CD4-positive, alpha-beta T cell (primary cell): ENCODE results near the gene TOMM7. TPM values are rescaled to one million over a fixed set of nuclear protein-coding genes. Genes with fewer than 3 reads are reported as not detected.

Experiments used
- ATAC-seq: fragments of 200-7000 bp; cut with Tn5 transposase; one replicate; pipeline ENCODE4 v1.10.0; 2022; ENCODE audit warnings: mild to moderate bottlenecking; ENCODE audit not compliant: poor library complexity
- CTCF ChIA-PET: fragments of 350-600 bp; sonication (Branson Sonifier 250); formaldehyde crosslinking; loops from one replicate; lab custom pipeline; 2021; ENCODE audit warnings: antibody characterized with exemption, inconsistent platforms; lab: Charles Lee
- POLR2A ChIA-PET: fragments of 350-600 bp; sonication (Branson Sonifier 250); formaldehyde crosslinking; loops from one replicate; lab custom pipeline; 2021; ENCODE audit warnings: antibody characterized with exemption, inconsistent platforms; lab: Charles Lee
- DNase-seq, 14 experiments: peaks; one replicate each; pipeline ENCODE4 v3.0.0-alpha.2; 2013 to 2020; ENCODE audit warnings: mixed read lengths in 2 of 14
- H3K27ac ChIP-seq, 2 donors: one replicate each; pipeline versions ENCODE4 v1.5.1 to v1.7.0; 2013; ENCODE audit warnings: low read length in 2 of 2, low read depth in 1 of 2, mild to moderate bottlenecking in 1 of 2
- H3K27me3 ChIP-seq, 2 experiments: 1 replicate in 1 of 2; 2 replicates in 1 of 2; pipeline versions ENCODE4 v1.6.1 to v1.7.0; 2013; ENCODE audit warnings: low read length in 2 of 2, control low read depth in 1 of 2, mild to moderate bottlenecking in 1 of 2, moderate library complexity in 1 of 2; ENCODE audit not compliant: insufficient read depth in 2 of 2, control insufficient read depth in 1 of 2
- H3K36me3 ChIP-seq: one replicate; pipeline ENCODE4 v1.6.1; 2013; ENCODE audit warnings: low read length, control low read depth; ENCODE audit not compliant: insufficient read depth
- H3K4me1 ChIP-seq: one replicate; pipeline ENCODE4 v1.6.1; 2013; ENCODE audit warnings: low read length, control low read depth; ENCODE audit not compliant: insufficient read depth
- H3K4me3 ChIP-seq: one replicate; pipeline ENCODE4 v1.5.1; 2013; ENCODE audit warnings: mild to moderate bottlenecking, low read length, moderate library complexity
- H3K9me3 ChIP-seq, 2 experiments: 1 replicate in 1 of 2; 2 replicates in 1 of 2; pipeline versions ENCODE4 v1.6.1 to v1.7.0; 2013; ENCODE audit warnings: low read length in 2 of 2, mild to moderate bottlenecking in 2 of 2, control low read depth in 1 of 2, moderate library complexity in 1 of 2; ENCODE audit not compliant: control insufficient read depth in 1 of 2, insufficient read depth in 1 of 2
- H3K27ac Mint-ChIP-seq: one replicate; pipeline ENCODE4 v1.8.0; 2020; ENCODE audit warnings: mixed read lengths
- H3K27me3 Mint-ChIP-seq: one replicate; pipeline ENCODE4 v1.8.0; 2021; ENCODE audit warnings: mixed read lengths
- H3K36me3 Mint-ChIP-seq: one replicate; pipeline ENCODE4 v1.8.0; 2021; ENCODE audit warnings: low read depth, mixed read lengths
- H3K4me1 Mint-ChIP-seq: one replicate; pipeline ENCODE4 v1.8.0; 2021; ENCODE audit warnings: low read depth, mixed read lengths
- H3K4me3 Mint-ChIP-seq: one replicate; pipeline ENCODE4 v1.8.0; 2020; ENCODE audit warnings: mild to moderate bottlenecking, mixed read lengths
- H3K9me3 Mint-ChIP-seq: one replicate; pipeline ENCODE4 v1.8.0; 2020; ENCODE audit warnings: mixed read lengths
- intact Hi-C, 2 experiments: fragments of 100-400 bp; cut with DNase I in 1 of 2; cut with micrococcal nuclease in 1 of 2; formaldehyde crosslinking; loops; one replicate each; pipeline versions ENCODE4 v1.15.1 to v1.9.0; 2023 to 2025; cut with DNase I, micrococcal nuclease
- total RNA-seq, 174 experiments: library from RNA in 2 of 174; stranded (reverse) in 2 of 174; gene quantifications; one replicate each; pipeline ENCODE4 v1.2.3 and lab custom pipeline; 2021 to 2026
- TF ChIP-seq, protein P1 (sequence below): fragments of 200-600 bp; IDR thresholded peaks from one replicate; pipeline ENCODE4 v1.8.0; 2022; ENCODE audit warnings: antibody characterized with exemption, mild to moderate bottlenecking

Gene TOMM7
- total RNA-seq, 2 experiments from 2014 or later, result 503 to 549 TPM

DNA sequence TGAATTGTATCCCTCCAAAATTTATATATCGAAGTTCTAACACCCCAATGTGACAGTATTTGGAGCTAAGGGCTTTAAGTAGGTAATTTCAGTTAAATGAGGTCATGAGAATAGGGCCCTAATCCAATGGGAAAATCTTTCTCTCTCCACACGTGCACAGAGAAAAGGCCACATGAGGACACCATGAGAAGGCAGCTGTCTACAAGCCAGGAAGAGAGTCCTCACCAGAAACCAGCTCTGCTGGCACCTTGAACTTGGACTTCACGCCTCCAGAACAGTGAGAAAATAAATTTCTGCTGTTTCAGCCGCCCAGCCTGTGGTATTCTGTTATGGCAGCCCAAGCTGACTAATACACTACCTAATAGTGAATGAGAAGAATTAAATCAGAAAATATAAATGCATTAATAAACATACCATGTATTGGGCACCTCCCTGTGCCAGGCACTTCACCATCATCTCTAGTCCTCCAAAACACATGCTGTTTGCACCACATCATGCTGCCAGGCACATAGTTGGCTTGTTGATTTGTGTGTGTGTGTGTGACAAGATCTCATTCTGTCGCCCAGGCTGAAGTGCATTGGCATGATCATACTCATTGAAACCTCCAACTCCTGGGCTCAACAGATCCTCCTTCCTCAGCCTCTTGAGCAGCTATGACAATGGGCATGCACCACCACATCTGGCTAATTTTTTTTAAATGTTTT lies 9.1 kb upstream of the TOMM7 start:
- CTCF ChIA-PET, result no interaction called here
- DNase-seq, result no peak
- Histone ChIP-seq H3K36me3 (no peaks in the 10 kb centered on the region), H3K9me3 (no peaks in the 10 kb centered on the region), H3K27ac (no peak overlapping the region), H3K4me1 (no peaks in the 10 kb centered on the region), H3K4me3 (no peak overlapping the region), H3K27me3 (peaks cover 0 to 1% of the 10 kb centered on the region in 2 experiments)
- no peak for ATAC-seq
- Mint-ChIP-seq H3K9me3 (no peaks in the 10 kb centered on the region), H3K36me3 (no peaks in the 10 kb centered on the region), H3K4me3 (no peak overlapping the region), H3K27me3 (peaks cover 6% of the 10 kb centered on the region), H3K27ac (no peak overlapping the region), H3K4me1 (no peaks in the 10 kb centered on the region)
- intact Hi-C loops, result no loop called here
- POLR2A ChIA-PET, result interaction anchor here (1.2 kb wide), 1 partner anchor 15 kb away, joined by 3 read pairs; no protein-coding TSS in a partner anchor
- TF ChIP-seq, protein P1, sequence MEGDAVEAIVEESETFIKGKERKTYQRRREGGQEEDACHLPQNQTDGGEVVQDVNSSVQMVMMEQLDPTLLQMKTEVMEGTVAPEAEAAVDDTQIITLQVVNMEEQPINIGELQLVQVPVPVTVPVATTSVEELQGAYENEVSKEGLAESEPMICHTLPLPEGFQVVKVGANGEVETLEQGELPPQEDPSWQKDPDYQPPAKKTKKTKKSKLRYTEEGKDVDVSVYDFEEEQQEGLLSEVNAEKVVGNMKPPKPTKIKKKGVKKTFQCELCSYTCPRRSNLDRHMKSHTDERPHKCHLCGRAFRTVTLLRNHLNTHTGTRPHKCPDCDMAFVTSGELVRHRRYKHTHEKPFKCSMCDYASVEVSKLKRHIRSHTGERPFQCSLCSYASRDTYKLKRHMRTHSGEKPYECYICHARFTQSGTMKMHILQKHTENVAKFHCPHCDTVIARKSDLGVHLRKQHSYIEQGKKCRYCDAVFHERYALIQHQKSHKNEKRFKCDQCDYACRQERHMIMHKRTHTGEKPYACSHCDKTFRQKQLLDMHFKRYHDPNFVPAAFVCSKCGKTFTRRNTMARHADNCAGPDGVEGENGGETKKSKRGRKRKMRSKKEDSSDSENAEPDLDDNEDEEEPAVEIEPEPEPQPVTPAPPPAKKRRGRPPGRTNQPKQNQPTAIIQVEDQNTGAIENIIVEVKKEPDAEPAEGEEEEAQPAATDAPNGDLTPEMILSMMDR, result no peak

GRCh38 chr7:22827563-22827962 lies 4.9 kb upstream of the TOMM7 start:
- no peaks in the 10 kb centered on the region for H3K27me3 ChIP-seq
- no peak overlapping the region for H3K4me3 Mint-ChIP-seq
- no peaks in the 10 kb centered on the region for H3K9me3 ChIP-seq
- peaks cover 4% of the 10 kb centered on the region for H3K36me3 Mint-ChIP-seq
- intact Hi-C loops, result loop anchor here in 1 of 2 experiments (10.0 kb wide), 1 partner anchor 1747 kb away; the partner anchor contains the start of gene PALS2
- ChIA-PET CTCF (no interaction called here), POLR2A (no interaction called here)
- H3K4me3 ChIP-seq, result no peak overlapping the region
- DNase-seq (peak in 2 of 14 experiments; percentile 7 to 17), ATAC-seq (no peak)
- no peak overlapping the region for H3K27ac ChIP-seq
- no peak overlapping the region for H3K27ac Mint-ChIP-seq
- H3K4me1 Mint-ChIP-seq, result peaks cover 8% of the 10 kb centered on the region
- H3K9me3 Mint-ChIP-seq, result no peaks in the 10 kb centered on the region
- H3K36me3 ChIP-seq, result no peaks in the 10 kb centered on the region
- H3K4me1 ChIP-seq, result peaks cover 5% of the 10 kb centered on the region
- TF ChIP-seq, protein P1, result no peak
- H3K27me3 Mint-ChIP-seq, result peaks cover 15% of the 10 kb centered on the region

GRCh38 chr7:22826593-22826992 lies 3.9 kb upstream of the TOMM7 start:
- intact Hi-C loops, result loop anchor here in 1 of 2 experiments (10.0 kb wide), 1 partner anchor 1748 kb away; the partner anchor contains the start of gene PALS2
- Histone ChIP-seq H3K4me3 (no peak overlapping the region), H3K36me3 (no peaks in the 10 kb centered on the region), H3K27me3 (no peaks in the 10 kb centered on the region), H3K4me1 (peaks cover 13% of the 10 kb centered on the region), H3K27ac (no peak overlapping the region), H3K9me3 (no peaks in the 10 kb centered on the region)
- H3K9me3 Mint-ChIP-seq, result no peaks in the 10 kb centered on the region
- no peak for ATAC-seq
- POLR2A ChIA-PET, result interaction anchor here (0.8 kb wide), 1 partner anchor 29 kb away, joined by 3 read pairs; no protein-coding TSS in a partner anchor
- no peak for DNase-seq
- no peak overlapping the region for H3K27ac Mint-ChIP-seq
- H3K36me3 Mint-ChIP-seq, result peaks cover 12% of the 10 kb centered on the region
- H3K4me1 Mint-ChIP-seq, result peaks cover 15% of the 10 kb centered on the region
- H3K27me3 Mint-ChIP-seq, result peaks cover 15% of the 10 kb centered on the region
- CTCF ChIA-PET, result no interaction called here
- TF ChIP-seq, protein P1, result no peak
- no peak overlapping the region for H3K4me3 Mint-ChIP-seq
